Mesenchymal stem cell (in vitro differentiated cells and primary cell): Measurements from ENCODE around the gene RPL37A.

ENCODE experiments used
- DNase-seq: peaks from one replicate; pipeline ENCODE4 v3.0.0-alpha.2; 2013
- H2AFZ ChIP-seq: one replicate; pipeline ENCODE4 v1.6.1; 2013; ENCODE audit warnings: low read depth, mild to moderate bottlenecking, control low read depth, inconsistent platforms, low read length, moderate library complexity
- H2AK5ac ChIP-seq: 2 replicates; pipeline ENCODE4 v1.6.1; 2013; ENCODE audit warnings: low read length, moderate library complexity, mild to moderate bottlenecking, inconsistent platforms; ENCODE audit not compliant: severe bottlenecking
- H2BK120ac ChIP-seq: one replicate; pipeline ENCODE4 v1.6.1; 2013; ENCODE audit warnings: low read depth, mild to moderate bottlenecking, inconsistent platforms, low read length, moderate library complexity
- H2BK12ac ChIP-seq, 2 experiments: one replicate each; pipeline ENCODE4 v1.6.1; 2013; ENCODE audit warnings: inconsistent platforms in 2 of 2, low read length in 2 of 2, mild to moderate bottlenecking in 2 of 2, moderate library complexity in 2 of 2, control low read depth in 1 of 2
- H2BK15ac ChIP-seq: one replicate; pipeline ENCODE4 v1.6.1; 2013; ENCODE audit warnings: mild to moderate bottlenecking, low read depth, inconsistent platforms; ENCODE audit not compliant: poor library complexity, severe bottlenecking
- H2BK5ac ChIP-seq: 2 replicates; pipeline ENCODE4 v1.6.1; 2013; ENCODE audit warnings: low read depth, mild to moderate bottlenecking, low read length, control low read depth, inconsistent platforms; ENCODE audit not compliant: poor library complexity, severe bottlenecking
- H3K14ac ChIP-seq, 2 experiments: one replicate each; pipeline ENCODE4 v1.6.1; 2013; ENCODE audit warnings: inconsistent platforms in 2 of 2, low read length in 2 of 2, control low read depth in 1 of 2, mild to moderate bottlenecking in 1 of 2, moderate library complexity in 1 of 2
- H3K18ac ChIP-seq, 2 experiments: one replicate each; pipeline ENCODE4 v1.6.1; 2013; ENCODE audit warnings: inconsistent platforms in 2 of 2, low read length in 2 of 2, control low read depth in 1 of 2, low read depth in 1 of 2, mild to moderate bottlenecking in 1 of 2
- H3K23ac ChIP-seq, 2 experiments: one replicate each; pipeline ENCODE4 v1.6.1; 2013; ENCODE audit warnings: inconsistent platforms in 2 of 2, low read length in 2 of 2, mild to moderate bottlenecking in 2 of 2, moderate library complexity in 2 of 2, control low read depth in 1 of 2
- H3K27ac ChIP-seq: 2 replicates; pipeline ENCODE4 v1.5.1; 2013; ENCODE audit warnings: mild to moderate bottlenecking, moderate library complexity, low read length, control low read depth, inconsistent platforms; ENCODE audit not compliant: poor library complexity, severe bottlenecking
- H3K27me3 ChIP-seq, 2 experiments: 2 replicates each; pipeline versions ENCODE4 v1.6.1 to v1.7.0; 2013; ENCODE audit warnings: low read length in 2 of 2, mild to moderate bottlenecking in 2 of 2, moderate library complexity in 2 of 2, control low read depth in 1 of 2, inconsistent platforms in 1 of 2; ENCODE audit not compliant: control insufficient read depth in 1 of 2, insufficient read depth in 1 of 2
- H3K36me3 ChIP-seq, 2 experiments: 2 replicates each; pipeline versions ENCODE4 v1.6.1 to v1.7.0; 2013; ENCODE audit warnings: low read length in 2 of 2, control low read depth in 1 of 2, inconsistent platforms in 1 of 2, low read depth in 1 of 2, mild to moderate bottlenecking in 1 of 2; ENCODE audit not compliant: insufficient read depth in 2 of 2, control insufficient read depth in 1 of 2
- H3K4ac ChIP-seq, 2 experiments: one replicate each; pipeline ENCODE4 v1.6.1; 2013; ENCODE audit warnings: inconsistent platforms in 2 of 2, low read length in 2 of 2, mild to moderate bottlenecking in 2 of 2, moderate library complexity in 2 of 2, control low read depth in 1 of 2, low read depth in 1 of 2
- H3K4me1 ChIP-seq: 2 replicates; pipeline ENCODE4 v1.6.1; 2013; ENCODE audit warnings: low read depth, low read length, control low read depth; ENCODE audit not compliant: control insufficient read depth, insufficient read depth
- H3K4me2 ChIP-seq: 2 replicates; pipeline ENCODE4 v1.6.1; 2013; ENCODE audit warnings: low read length, mild to moderate bottlenecking, inconsistent platforms; ENCODE audit not compliant: poor library complexity, severe bottlenecking
- H3K4me3 ChIP-seq, 2 experiments: 2 replicates each; pipeline versions ENCODE4 v1.5.1 to v1.7.0; 2013; ENCODE audit warnings: low read length in 2 of 2, mild to moderate bottlenecking in 2 of 2, control low read depth in 1 of 2, low read depth in 1 of 2; ENCODE audit not compliant: insufficient read depth in 1 of 2
- H3K79me1 ChIP-seq: replicated peaks from 2 replicates; pipeline ENCODE4 v1.6.1; 2013; ENCODE audit warnings: mild to moderate bottlenecking, control low read depth, low read length, inconsistent platforms; ENCODE audit not compliant: poor library complexity, severe bottlenecking
- H3K9ac ChIP-seq: 2 replicates; pipeline ENCODE4 v1.7.0; 2013; ENCODE audit warnings: mild to moderate bottlenecking, low read length, moderate library complexity
- H3K9me3 ChIP-seq: 2 replicates; pipeline ENCODE4 v1.7.0; 2013; ENCODE audit warnings: mild to moderate bottlenecking, low read length; ENCODE audit not compliant: control insufficient read depth
- H4K8ac ChIP-seq: one replicate; pipeline ENCODE4 v1.6.1; 2013; ENCODE audit warnings: inconsistent platforms, mild to moderate bottlenecking, low read length, moderate library complexity
- H4K91ac ChIP-seq: one replicate; pipeline ENCODE4 v1.6.1; 2013; ENCODE audit warnings: mild to moderate bottlenecking, low read length, inconsistent platforms
- WGBS: methylation state at CpG from one replicate; pipeline ENCODE4 v1.1.7; 2013; ENCODE audit warnings: mixed read lengths; 5-methylcytosine and 5-hydroxymethylcytosine counted together

Gene RPL37A

GRCh38 chr2:216477283-216478035 lies 21.2 kb upstream of the RPL37A start:
- WGBS: 100% methylated on average over 1 of the region's 2 CpGs
- no peak overlapping the region for H3K4me3 ChIP-seq

GRCh38 chr2:216478151-216478550 lies 20.5 kb upstream of the RPL37A start:
- H2AFZ ChIP-seq: peak overlapping the region; percentile 58
- H3K27ac ChIP-seq: peak overlapping the region; percentile 15
- peaks cover 4% of the 10 kb centered on the region for H3K4me1 ChIP-seq
- no peak overlapping the region for H4K8ac ChIP-seq
- no peak overlapping the region for H3K18ac ChIP-seq
- 53% methylated on average over 3 of the region's 3 CpGs for WGBS
- H3K4me3 ChIP-seq: no peak overlapping the region
- peak; percentile 53 for DNase-seq
- no peak overlapping the region for H3K9ac ChIP-seq
- H2AK5ac ChIP-seq: no peak overlapping the region
- no peak overlapping the region for H4K91ac ChIP-seq
- H3K36me3 ChIP-seq: peaks cover 28 to 72% of the 10 kb centered on the region in 2 experiments
- H3K79me1 ChIP-seq: no peaks in the 10 kb centered on the region
- H3K4ac ChIP-seq: no peak overlapping the region
- no peak overlapping the region for H3K14ac ChIP-seq
- H2BK15ac ChIP-seq: no peak overlapping the region
- H2BK120ac ChIP-seq: no peak overlapping the region
- H2BK12ac ChIP-seq: no peak overlapping the region
- H3K9me3 ChIP-seq: no peaks in the 10 kb centered on the region
- no peak overlapping the region for H3K4me2 ChIP-seq
- no peaks in the 10 kb centered on the region for H3K27me3 ChIP-seq
- H2BK5ac ChIP-seq: no peak overlapping the region
- no peak overlapping the region for H3K23ac ChIP-seq

More at GRCh38 chr2:216477283-216478035, 21.2 kb upstream of the RPL37A start:
- Histone ChIP-seq H3K14ac (no peak overlapping the region), H4K8ac (no peak overlapping the region), H3K36me3 (peaks cover 26 to 65% of the 10 kb centered on the region in 2 experiments), H3K27ac (no peak overlapping the region), H3K4me2 (no peak overlapping the region), H4K91ac (no peak overlapping the region), H2AK5ac (no peak overlapping the region), H3K9ac (no peak overlapping the region), H3K79me1 (no peaks in the 10 kb centered on the region), H2BK120ac (no peak overlapping the region), H2BK5ac (no peak overlapping the region), H3K23ac (no peak overlapping the region), H3K27me3 (no peaks in the 10 kb centered on the region), H3K9me3 (no peaks in the 10 kb centered on the region), H2BK15ac (no peak overlapping the region), H3K18ac (no peak overlapping the region), H3K4me1 (peaks cover 4% of the 10 kb centered on the region), H2BK12ac (no peak overlapping the region), H3K4ac (no peak overlapping the region), H2AFZ (no peak overlapping the region)
- no peak for DNase-seq

GRCh38 chr2:216478791-216479190 lies 19.9 kb upstream of the RPL37A start:
- Histone ChIP-seq H2BK12ac (no peak overlapping the region), H2AK5ac (no peak overlapping the region), H3K14ac (no peak overlapping the region), H3K9me3 (no peaks in the 10 kb centered on the region), H2BK5ac (no peak overlapping the region), H2AFZ (no peak overlapping the region), H3K27ac (no peak overlapping the region), H3K18ac (no peak overlapping the region), H3K36me3 (peaks cover 28 to 73% of the 10 kb centered on the region in 2 experiments), H3K4me1 (peaks cover 4% of the 10 kb centered on the region), H4K8ac (no peak overlapping the region), H3K79me1 (no peaks in the 10 kb centered on the region), H3K4me2 (no peak overlapping the region), H3K9ac (no peak overlapping the region), H3K4ac (no peak overlapping the region), H2BK120ac (no peak overlapping the region), H3K27me3 (no peaks in the 10 kb centered on the region), H2BK15ac (no peak overlapping the region), H3K4me3 (no peak overlapping the region), H4K91ac (no peak overlapping the region), H3K23ac (no peak overlapping the region)
- no peak for DNase-seq
- WGBS: 92% methylated on average over 1 of the region's 1 CpG

- no peak overlapping the region for H2AK5ac ChIP-seq
- 97% methylated on average over 3 of the region's 3 CpGs for WGBS
Measured at GRCh38 chr2:216480221-216480620, 18.4 kb upstream of the RPL37A start.

More at GRCh38 chr2:216480221-216480620, 18.4 kb upstream of the RPL37A start:
- Histone ChIP-seq H3K79me1 (no peaks in the 10 kb centered on the region), H3K23ac (no peak overlapping the region), H4K91ac (no peak overlapping the region), H3K36me3 (peaks cover 25 to 70% of the 10 kb centered on the region in 2 experiments), H3K9ac (no peak overlapping the region), H3K27ac (no peak overlapping the region), H3K9me3 (no peaks in the 10 kb centered on the region), H2BK5ac (no peak overlapping the region), H2BK12ac (no peak overlapping the region), H3K27me3 (no peaks in the 10 kb centered on the region), H4K8ac (no peak overlapping the region), H3K18ac (no peak overlapping the region), H3K4ac (no peak overlapping the region), H3K4me1 (peaks cover 4% of the 10 kb centered on the region), H3K14ac (no peak overlapping the region), H2BK15ac (no peak overlapping the region), H3K4me2 (no peak overlapping the region), H2BK120ac (no peak overlapping the region), H3K4me3 (no peak overlapping the region), H2AFZ (no peak overlapping the region)
- no peak for DNase-seq
